Fibroblast of villous mesenchyme (primary cell): ENCODE results near the gene RWDD2A. TPM values are rescaled to one million over a fixed set of nuclear protein-coding genes. Genes with fewer than 3 reads are reported as not detected.

Source experiments
- DNase-seq: peaks from one replicate; pipeline ENCODE4 v3.0.0-alpha.2; 2010; ENCODE audit warnings: low read depth
- H3K4me3 ChIP-seq: 2 replicates; pipeline ENCODE4 v1.5.1; 2011; ENCODE audit warnings: low read depth, mild to moderate bottlenecking, low read length
- total RNA-seq: library from RNA; depleted of rRNA; stranded (reverse); fragments of >200 nt; gene quantifications from 2 replicates; pipeline ENCODE4 v1.2.3, GENCODE V29; 2012
- TF ChIP-seq, protein P1 (sequence below): IDR thresholded peaks from 2 replicates; pipeline ENCODE4 v1.5.1; 2012; ENCODE audit warnings: low read depth, mild to moderate bottlenecking, low read length; ENCODE audit not compliant: insufficient read depth

The RWDD2A gene
- total RNA-seq, 1 donor: 4.3 TPM

DNA sequence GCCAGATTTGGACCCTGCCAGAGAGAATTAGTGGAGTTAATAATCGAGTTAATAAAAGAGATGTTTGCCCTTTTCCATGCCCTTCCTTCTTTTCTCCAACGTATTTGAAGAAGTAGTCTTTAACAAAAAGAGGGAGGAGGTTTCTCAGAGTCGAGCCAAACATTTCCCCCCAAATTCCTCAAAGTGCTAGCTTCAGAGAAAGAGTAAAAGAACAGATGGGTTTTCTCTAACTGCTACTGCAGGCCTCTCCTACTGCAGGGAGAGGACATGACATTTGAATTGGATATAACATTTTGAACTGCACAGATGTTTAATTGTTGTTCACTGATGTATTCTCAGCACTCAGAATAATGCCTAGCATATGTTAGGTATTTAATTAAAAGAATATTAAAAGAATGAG is 25.5 kb downstream of the RWDD2A start:
- DNase-seq: no peak

GRCh38 chr6:83220121-83220520 is 27.0 kb downstream of the RWDD2A start:
- H3K4me3 ChIP-seq: no peak overlapping the region
- DNase-seq: no peak
- TF ChIP-seq, protein P1, sequence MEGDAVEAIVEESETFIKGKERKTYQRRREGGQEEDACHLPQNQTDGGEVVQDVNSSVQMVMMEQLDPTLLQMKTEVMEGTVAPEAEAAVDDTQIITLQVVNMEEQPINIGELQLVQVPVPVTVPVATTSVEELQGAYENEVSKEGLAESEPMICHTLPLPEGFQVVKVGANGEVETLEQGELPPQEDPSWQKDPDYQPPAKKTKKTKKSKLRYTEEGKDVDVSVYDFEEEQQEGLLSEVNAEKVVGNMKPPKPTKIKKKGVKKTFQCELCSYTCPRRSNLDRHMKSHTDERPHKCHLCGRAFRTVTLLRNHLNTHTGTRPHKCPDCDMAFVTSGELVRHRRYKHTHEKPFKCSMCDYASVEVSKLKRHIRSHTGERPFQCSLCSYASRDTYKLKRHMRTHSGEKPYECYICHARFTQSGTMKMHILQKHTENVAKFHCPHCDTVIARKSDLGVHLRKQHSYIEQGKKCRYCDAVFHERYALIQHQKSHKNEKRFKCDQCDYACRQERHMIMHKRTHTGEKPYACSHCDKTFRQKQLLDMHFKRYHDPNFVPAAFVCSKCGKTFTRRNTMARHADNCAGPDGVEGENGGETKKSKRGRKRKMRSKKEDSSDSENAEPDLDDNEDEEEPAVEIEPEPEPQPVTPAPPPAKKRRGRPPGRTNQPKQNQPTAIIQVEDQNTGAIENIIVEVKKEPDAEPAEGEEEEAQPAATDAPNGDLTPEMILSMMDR: no peak

More for the DNA sequence above, 25.5 kb downstream of the RWDD2A start:
- no peak overlapping the region for H3K4me3 ChIP-seq
- TF ChIP-seq, protein P1: no peak

DNA sequence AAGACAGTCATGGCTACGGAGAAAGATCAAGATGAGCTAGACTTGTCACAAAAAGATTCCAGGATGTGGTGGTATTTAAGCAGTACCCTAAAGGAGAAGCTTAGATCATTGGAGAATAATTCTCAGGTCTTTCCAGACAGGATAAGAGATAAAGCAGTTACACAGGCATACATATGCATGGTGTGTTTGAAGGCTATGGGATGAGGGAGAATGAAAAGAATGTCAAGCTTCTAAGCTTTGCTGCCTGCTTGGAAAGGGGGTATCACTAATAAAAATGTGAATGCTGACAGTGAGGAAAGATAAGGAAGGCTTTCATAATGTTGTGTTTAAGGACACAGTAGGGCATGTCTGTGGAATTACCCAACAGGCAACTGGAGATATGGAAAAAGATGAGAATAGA is 28.1 kb downstream of the RWDD2A start:
- DNase-seq: peak; percentile 73
- no peak overlapping the region for H3K4me3 ChIP-seq
- TF ChIP-seq, protein P1: no peak

- no peak overlapping the region for H3K4me3 ChIP-seq
- peak; percentile 67 for DNase-seq
- TF ChIP-seq, protein P1: peak; percentile 53
Measured at GRCh38 chr6:83221889-83222479, 28.8 kb downstream of the RWDD2A start.

GRCh38 chr6:83226517-83226916 is 33.4 kb downstream of the RWDD2A start:
- no peak for DNase-seq
- TF ChIP-seq, protein P1: no peak

GRCh38 chr6:83231146-83231545 is 38.0 kb downstream of the RWDD2A start:
- DNase-seq: peak; percentile 16
- TF ChIP-seq, protein P1: no peak
- no peak overlapping the region for H3K4me3 ChIP-seq

More at GRCh38 chr6:83226517-83226916, 33.4 kb downstream of the RWDD2A start:
- H3K4me3 ChIP-seq: no peak overlapping the region

- H3K4me3 ChIP-seq: no peak overlapping the region
- DNase-seq: no peak
- TF ChIP-seq, protein P1: no peak
Measured at GRCh38 chr6:83247471-83247870, 54.3 kb downstream of the RWDD2A start.
